Mammary epithelial cell (primary cell): ENCODE results near the gene PTPRC.

ENCODE experiments used
- EZH2 ChIP-seq: IDR thresholded peaks from 2 replicates; pipeline ENCODE4 v1.6.1; 2012; ENCODE audit warnings: low read length, inconsistent platforms, borderline replicate concordance
- TF ChIP-seq, protein P1 (sequence below), 2 donors: IDR thresholded peaks in 1 of 2; conservative IDR thresholded peaks in 1 of 2; 2 replicates each; pipeline ENCODE4 v1.5.1; 2011 to 2012; ENCODE audit warnings: inconsistent platforms in 2 of 2, low read length in 2 of 2, mild to moderate bottlenecking in 2 of 2, control low read depth in 1 of 2, low read depth in 1 of 2; ENCODE audit not compliant: insufficient read depth in 1 of 2; ENCODE audit errors: extremely low read depth in 1 of 2

GRCh38 chr1:198776602-198777029 is 137.8 kb downstream of the PTPRC start:
- TF ChIP-seq, protein P1, sequence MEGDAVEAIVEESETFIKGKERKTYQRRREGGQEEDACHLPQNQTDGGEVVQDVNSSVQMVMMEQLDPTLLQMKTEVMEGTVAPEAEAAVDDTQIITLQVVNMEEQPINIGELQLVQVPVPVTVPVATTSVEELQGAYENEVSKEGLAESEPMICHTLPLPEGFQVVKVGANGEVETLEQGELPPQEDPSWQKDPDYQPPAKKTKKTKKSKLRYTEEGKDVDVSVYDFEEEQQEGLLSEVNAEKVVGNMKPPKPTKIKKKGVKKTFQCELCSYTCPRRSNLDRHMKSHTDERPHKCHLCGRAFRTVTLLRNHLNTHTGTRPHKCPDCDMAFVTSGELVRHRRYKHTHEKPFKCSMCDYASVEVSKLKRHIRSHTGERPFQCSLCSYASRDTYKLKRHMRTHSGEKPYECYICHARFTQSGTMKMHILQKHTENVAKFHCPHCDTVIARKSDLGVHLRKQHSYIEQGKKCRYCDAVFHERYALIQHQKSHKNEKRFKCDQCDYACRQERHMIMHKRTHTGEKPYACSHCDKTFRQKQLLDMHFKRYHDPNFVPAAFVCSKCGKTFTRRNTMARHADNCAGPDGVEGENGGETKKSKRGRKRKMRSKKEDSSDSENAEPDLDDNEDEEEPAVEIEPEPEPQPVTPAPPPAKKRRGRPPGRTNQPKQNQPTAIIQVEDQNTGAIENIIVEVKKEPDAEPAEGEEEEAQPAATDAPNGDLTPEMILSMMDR (conservative IDR thresholded peaks at IDR 0.05 in 1 of 2, IDR thresholded peaks at IDR 0.05 in 1 of 2; ENCODE audit: extremely low read depth in 1 of 2, insufficient read depth in 1 of 2, low read depth in 1 of 2, low read length in 2 of 2): no peak
- no peak for TF ChIP-seq EZH2
